ENCODE results near the gene ELP4.

- TF ChIP-seq EZH2 (IDR thresholded peaks at IDR 0.05) (no peak), POLR2AphosphoS5 (IDR thresholded peaks at IDR 0.05; ENCODE audit: borderline replicate concordance, low read depth, low read length) (no peak)
These were observed 110.4 kb downstream of the ELP4 start for GRCh38 chr11:31619980-31620379.
